ENCODE measurements around the gene TPRA1.

DNA sequence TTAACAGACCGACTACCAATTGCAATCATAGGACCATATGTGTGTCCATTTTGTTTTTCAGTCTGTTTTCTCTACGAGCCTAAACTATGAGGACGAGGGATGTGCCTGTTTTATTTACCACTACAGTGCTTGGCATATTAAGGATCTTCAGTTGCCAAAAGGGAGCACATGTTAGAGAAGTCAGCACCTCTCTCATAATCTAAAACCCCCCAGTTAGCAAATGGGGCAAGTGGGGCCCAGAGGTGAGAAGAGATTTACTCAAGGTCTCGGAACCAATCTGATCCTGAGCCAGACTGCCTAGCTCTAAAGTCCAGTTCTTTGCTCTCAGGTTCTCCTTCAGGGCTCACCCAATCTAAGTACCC is 37.9 kb upstream of the TPRA1 start:
- TF ChIP-seq, protein P1, sequence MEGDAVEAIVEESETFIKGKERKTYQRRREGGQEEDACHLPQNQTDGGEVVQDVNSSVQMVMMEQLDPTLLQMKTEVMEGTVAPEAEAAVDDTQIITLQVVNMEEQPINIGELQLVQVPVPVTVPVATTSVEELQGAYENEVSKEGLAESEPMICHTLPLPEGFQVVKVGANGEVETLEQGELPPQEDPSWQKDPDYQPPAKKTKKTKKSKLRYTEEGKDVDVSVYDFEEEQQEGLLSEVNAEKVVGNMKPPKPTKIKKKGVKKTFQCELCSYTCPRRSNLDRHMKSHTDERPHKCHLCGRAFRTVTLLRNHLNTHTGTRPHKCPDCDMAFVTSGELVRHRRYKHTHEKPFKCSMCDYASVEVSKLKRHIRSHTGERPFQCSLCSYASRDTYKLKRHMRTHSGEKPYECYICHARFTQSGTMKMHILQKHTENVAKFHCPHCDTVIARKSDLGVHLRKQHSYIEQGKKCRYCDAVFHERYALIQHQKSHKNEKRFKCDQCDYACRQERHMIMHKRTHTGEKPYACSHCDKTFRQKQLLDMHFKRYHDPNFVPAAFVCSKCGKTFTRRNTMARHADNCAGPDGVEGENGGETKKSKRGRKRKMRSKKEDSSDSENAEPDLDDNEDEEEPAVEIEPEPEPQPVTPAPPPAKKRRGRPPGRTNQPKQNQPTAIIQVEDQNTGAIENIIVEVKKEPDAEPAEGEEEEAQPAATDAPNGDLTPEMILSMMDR (conservative IDR thresholded peaks at IDR 0.05; ENCODE audit: low read depth, low read length) = no peak
- TF ChIP-seq MAFK (IDR thresholded peaks at IDR 0.05; ENCODE audit: low read depth, low read length) = no peak
- TF ChIP-seq CEBPB (IDR thresholded peaks at IDR 0.05; ENCODE audit: low read depth, low read length) = no peak
- no peak for TF ChIP-seq RFX5 (IDR thresholded peaks at IDR 0.05; ENCODE audit: low read depth, low read length)
- no peak for TF ChIP-seq POLR2A (IDR thresholded peaks at IDR 0.05; ENCODE audit: low read depth, low read length)
- no peak for TF ChIP-seq MXI1 (IDR thresholded peaks at IDR 0.05; ENCODE audit: borderline replicate concordance, low read depth, low read length)
- no peak for TF ChIP-seq MAZ (IDR thresholded peaks at IDR 0.05; ENCODE audit: borderline replicate concordance, low read depth, low read length)
